GM23338 (cell line): ENCODE measurements around the gene UBR2. TPM values are rescaled to one million over a fixed set of nuclear protein-coding genes. Genes with fewer than 3 reads are reported as not detected.

Experiments used
- ATAC-seq: fragments of 200-7000 bp; cut with Tn5 transposase; 3 replicates; pipeline ENCODE4 v1.9.1; 2020
- DNase-seq: peaks from one replicate; pipeline ENCODE4 v3.0.0-alpha.2; 2015; ENCODE audit warnings: low spot score
- H2AFZ ChIP-seq: fragments of 200-600 bp; sonication (generic); 2 replicates; pipeline ENCODE4 v1.8.0; 2016; ENCODE audit warnings: antibody characterized with exemption, mild to moderate bottlenecking, moderate library complexity
- H3F3A ChIP-seq: fragments of 200-600 bp; sonication (generic); replicated peaks from 2 replicates; pipeline ENCODE4 v1.8.0; 2017; ENCODE audit warnings: antibody characterized with exemption, mixed run types, low read depth
- H3K27ac ChIP-seq: fragments of 200-600 bp; sonication (generic); 2 replicates; pipeline ENCODE4 v1.6.1; 2016; ENCODE audit warnings: low read depth
- H3K27me3 ChIP-seq: fragments of 200-600 bp; sonication (generic); 2 replicates; pipeline ENCODE4 v1.8.0; 2016; ENCODE audit warnings: mild to moderate bottlenecking, mixed run types, moderate library complexity; ENCODE audit not compliant: insufficient read depth
- H3K36me3 ChIP-seq: fragments of 200-600 bp; sonication (generic); 2 replicates; pipeline ENCODE4 v1.8.0; 2016; ENCODE audit warnings: mild to moderate bottlenecking; ENCODE audit not compliant: insufficient read depth
- H3K4me1 ChIP-seq: fragments of 200-600 bp; sonication (generic); 2 replicates; pipeline ENCODE4 v1.8.0; 2016; ENCODE audit warnings: mild to moderate bottlenecking, moderate library complexity; ENCODE audit not compliant: insufficient read depth
- H3K4me2 ChIP-seq: fragments of 200-600 bp; sonication (generic); 2 replicates; pipeline ENCODE4 v1.7.1; 2017; ENCODE audit warnings: mixed run types
- H3K4me3 ChIP-seq: fragments of 200-600 bp; sonication (generic); 2 replicates; pipeline ENCODE4 v1.6.1; 2016; ENCODE audit warnings: mixed run types
- H3K79me2 ChIP-seq: fragments of 200-600 bp; sonication (generic); replicated peaks from 2 replicates; pipeline ENCODE4 v1.8.0; 2017; ENCODE audit warnings: mild to moderate bottlenecking; ENCODE audit not compliant: insufficient read depth
- H3K9me2 ChIP-seq: fragments of 200-600 bp; sonication (generic); 2 replicates; pipeline ENCODE4 v1.8.0; 2017; ENCODE audit not compliant: insufficient read depth
- H4K20me1 ChIP-seq: fragments of 200-600 bp; sonication (generic); replicated peaks from 2 replicates; pipeline ENCODE4 v1.8.0; 2017; ENCODE audit warnings: mild to moderate bottlenecking; ENCODE audit not compliant: insufficient read depth
- H3K27ac Mint-ChIP-seq: 2 replicates; pipeline ENCODE4 v1.8.0; 2020; ENCODE audit warnings: inconsistent platforms, mild to moderate bottlenecking, moderate library complexity, mixed read lengths
- H3K27me3 Mint-ChIP-seq: 3 replicates; pipeline ENCODE4 v1.8.0; 2022; ENCODE audit warnings: low read depth, mild to moderate bottlenecking, moderate library complexity, mixed read lengths, inconsistent platforms; ENCODE audit not compliant: insufficient read depth, poor library complexity
- H3K36me3 Mint-ChIP-seq: 3 replicates; pipeline ENCODE4 v1.8.0; 2021; ENCODE audit warnings: low read depth, mild to moderate bottlenecking, inconsistent platforms, moderate library complexity, mixed read lengths
- H3K4me1 Mint-ChIP-seq: 3 replicates; pipeline ENCODE4 v1.8.0; 2020; ENCODE audit warnings: mild to moderate bottlenecking, inconsistent platforms, mixed read lengths
- H3K4me3 Mint-ChIP-seq: 3 replicates; pipeline ENCODE4 v1.8.0; 2021; ENCODE audit warnings: moderate library complexity, mild to moderate bottlenecking, inconsistent platforms, mixed read lengths
- H3K9me3 Mint-ChIP-seq: 3 replicates; pipeline ENCODE4 v1.8.0; 2020; ENCODE audit warnings: moderate library complexity, mild to moderate bottlenecking, inconsistent platforms, mixed read lengths
- CREB1 ChIP-seq: fragments of 250-450 bp; sonication (Bioruptor Pico); IDR thresholded peaks from 2 replicates; pipeline ENCODE4 v1.5.0; 2020; ENCODE audit warnings: low read depth, mild to moderate bottlenecking, moderate library complexity
- CTCF ChIP-seq, 2 experiments: fragments of 200-600 bp in 1 of 2; sonication (generic) in 1 of 2; conservative IDR thresholded peaks; 2 replicates each; pipeline versions ENCODE4 v1.5.1 to v1.6.1; 2016 to 2017; ENCODE audit warnings: antibody characterized with exemption in 2 of 2, low read depth in 2 of 2, mild to moderate bottlenecking in 2 of 2, moderate library complexity in 1 of 2
- ETS1 ChIP-seq: IDR thresholded peaks from 2 replicates; pipeline ENCODE4 v1.6.1; 2016; ENCODE audit warnings: antibody characterized with exemption
- EZH2phosphoT487 ChIP-seq: fragments of 200-600 bp; sonication (generic); IDR thresholded peaks from one replicate; pipeline ENCODE4 v1.8.1; 2018; ENCODE audit warnings: antibody characterized with exemption; ENCODE audit not compliant: unreplicated experiment
- JUNB ChIP-seq: IDR thresholded peaks from one replicate; pipeline ENCODE4 v1.6.1; 2016; ENCODE audit warnings: antibody characterized with exemption; ENCODE audit not compliant: unreplicated experiment
- NANOG ChIP-seq: IDR thresholded peaks from 2 replicates; pipeline ENCODE4 v1.6.1; 2016; ENCODE audit warnings: antibody characterized with exemption, borderline replicate concordance
- REST ChIP-seq: IDR thresholded peaks from one replicate; pipeline ENCODE4 v1.6.1; 2018; ENCODE audit warnings: antibody characterized with exemption; ENCODE audit not compliant: unreplicated experiment
- STAT1 ChIP-seq: IDR thresholded peaks from one replicate; pipeline ENCODE4 v1.6.1; 2016; ENCODE audit warnings: antibody characterized with exemption; ENCODE audit not compliant: unreplicated experiment
- ZNF114 ChIP-seq: fragments of 250-450 bp; sonication (Bioruptor Pico); IDR thresholded peaks from 2 replicates; pipeline ENCODE4 v1.5.0; 2020; ENCODE audit warnings: mild to moderate bottlenecking, moderate library complexity
- polyA plus RNA-seq: library from polyadenylated mRNA; unstranded; fragments of >200 nt; fragmentation: Nextera tagmentation; extraction: Ambion mirVana; gene quantifications from 2 replicates; pipeline ENCODE4 v1.2.1, GENCODE V29; 2016
- total RNA-seq: library from RNA; depleted of rRNA; stranded (reverse); fragments of >200 nt; shearing (Covaris generic); gene quantifications from 2 replicates; pipeline ENCODE4 v1.2.3, GENCODE V29; 2014

Gene UBR2
- total and polyA plus RNA-seq, 2 experiments from 2014 or later, result 6.7 to 21.2 TPM

GRCh38 chr6:42571611-42572342 lies 7.9 kb downstream of the UBR2 start:
- no peak overlapping the region for H3K4me3 ChIP-seq
- H3K36me3 ChIP-seq, result no peaks in the 10 kb centered on the region
- no peaks in the 10 kb centered on the region for H3K27me3 Mint-ChIP-seq
- peaks cover 11% of the 10 kb centered on the region for H3K4me1 ChIP-seq
- no peak overlapping the region for H3K27ac Mint-ChIP-seq
- H3K27me3 ChIP-seq, result no peaks in the 10 kb centered on the region
- H3K4me1 Mint-ChIP-seq, result no peaks in the 10 kb centered on the region; the same call in 2 of the 3 replicates
- no peaks in the 10 kb centered on the region for H3K9me3 Mint-ChIP-seq
- peak overlapping the region; percentile 1 for H3K27ac ChIP-seq
- no peaks in the 10 kb centered on the region for H3K9me2 ChIP-seq
- no peak overlapping the region for H2AFZ ChIP-seq
- peaks cover 89% of the 10 kb centered on the region for H3K79me2 ChIP-seq
- H3K4me3 Mint-ChIP-seq, result no peak overlapping the region
- no peak for TF ChIP-seq REST
- no peak for TF ChIP-seq EZH2phosphoT487
- no peak for TF ChIP-seq ETS1
- no peak for TF ChIP-seq ZNF114 (CRISPR knock-in tag)
- TF ChIP-seq CTCF (conservative IDR thresholded peaks at IDR 0.05; ENCODE audit: low read depth in 2 of 2), result no peak
- no peak for TF ChIP-seq STAT1
- no peak for TF ChIP-seq CREB1 (CRISPR knock-in tag)
- TF ChIP-seq JUNB, result no peak
- no peak for TF ChIP-seq NANOG
- H4K20me1 ChIP-seq, result peaks cover 3% of the 10 kb centered on the region; the same call in 1 of the 2 replicates
- H3K4me2 ChIP-seq, result 0 out of 2 replicates have a peak overlapping the region, but pooled peaks have one; percentile 16
- no peaks in the 10 kb centered on the region for H3F3A ChIP-seq
- no peak for ATAC-seq
- peaks cover 9% of the 10 kb centered on the region; the same call in 2 of the 3 replicates for H3K36me3 Mint-ChIP-seq
- peak; percentile 21 for DNase-seq
